ENCODE results near the gene SNX32. TPM values are rescaled to one million over a fixed set of nuclear protein-coding genes. Genes with fewer than 3 reads are reported as not detected.

The SNX32 gene
- polyA plus RNA-seq, 1 donor (not counting 4 experiments of a cell fraction or from before 2014, with no cell fraction given): 0.12 TPM

GRCh38 chr11:65868907-65869306, 35.1 kb downstream of the SNX32 start:
- Histone ChIP-seq H3K4me2 (ENCODE audit: control insufficient read depth, extremely low read depth, insufficient read depth, low read depth, low read length) (no peak overlapping the region), H3K27me3 (ENCODE audit: control insufficient read depth, extremely low read depth, insufficient read depth, low read length) (no peaks in the 10 kb centered on the region), H4K20me1 (ENCODE audit: control insufficient read depth, extremely low read depth, insufficient read depth, low read length) (no peaks in the 10 kb centered on the region), H3K36me3 (ENCODE audit: control insufficient read depth in 2 of 2, extremely low read depth in 1 of 2, insufficient read depth in 2 of 2, low read length in 2 of 2) (peaks cover 19 to 28% of the 10 kb centered on the region in 2 experiments), H3K27ac (ENCODE audit: control insufficient read depth, insufficient read depth, low read length) (no peak overlapping the region), H3K79me2 (ENCODE audit: control insufficient read depth, insufficient read depth, low read length) (no peaks in the 10 kb centered on the region), H3K9ac (ENCODE audit: control insufficient read depth, extremely low read depth, insufficient read depth, low read length) (no peak overlapping the region), H3K9me3 (ENCODE audit: control insufficient read depth, low read depth, low read length) (no peaks in the 10 kb centered on the region), H2AFZ (ENCODE audit: control insufficient read depth, low read length) (no peak overlapping the region), H3K4me3 (ENCODE audit: control insufficient read depth in 2 of 3, extremely low read depth in 1 of 3, insufficient read depth in 2 of 3, low read depth in 1 of 3, low read length in 3 of 3) (no peak overlapping the region), H3K4me1 (ENCODE audit: control insufficient read depth, extremely low read depth, insufficient read depth, low read length) (no peaks in the 10 kb centered on the region), H3K9me1 (ENCODE audit: control insufficient read depth, extremely low read depth, insufficient read depth, low read length) (no peaks in the 10 kb centered on the region)
- TF ChIP-seq EZH2 (IDR thresholded peaks at IDR 0.05; ENCODE audit: low read length) (no peak), CTCF (optimal IDR thresholded peaks at IDR 0.05 in 1 of 3, IDR thresholded peaks at IDR 0.05 in 1 of 3, conservative IDR thresholded peaks at IDR 0.05 in 1 of 3; ENCODE audit: extremely low read depth in 1 of 3, insufficient read depth in 2 of 3, low read length in 3 of 3) (no peak)
- FAIRE-seq: no peak
- dilution Hi-C loops (cut with MboI; ENCODE audit: extremely low pct_ligation_motif_present, low sequenced_read_pairs): no loop called here
- DNase-seq (ENCODE audit: low read depth, low spot score): no peak

DNA sequence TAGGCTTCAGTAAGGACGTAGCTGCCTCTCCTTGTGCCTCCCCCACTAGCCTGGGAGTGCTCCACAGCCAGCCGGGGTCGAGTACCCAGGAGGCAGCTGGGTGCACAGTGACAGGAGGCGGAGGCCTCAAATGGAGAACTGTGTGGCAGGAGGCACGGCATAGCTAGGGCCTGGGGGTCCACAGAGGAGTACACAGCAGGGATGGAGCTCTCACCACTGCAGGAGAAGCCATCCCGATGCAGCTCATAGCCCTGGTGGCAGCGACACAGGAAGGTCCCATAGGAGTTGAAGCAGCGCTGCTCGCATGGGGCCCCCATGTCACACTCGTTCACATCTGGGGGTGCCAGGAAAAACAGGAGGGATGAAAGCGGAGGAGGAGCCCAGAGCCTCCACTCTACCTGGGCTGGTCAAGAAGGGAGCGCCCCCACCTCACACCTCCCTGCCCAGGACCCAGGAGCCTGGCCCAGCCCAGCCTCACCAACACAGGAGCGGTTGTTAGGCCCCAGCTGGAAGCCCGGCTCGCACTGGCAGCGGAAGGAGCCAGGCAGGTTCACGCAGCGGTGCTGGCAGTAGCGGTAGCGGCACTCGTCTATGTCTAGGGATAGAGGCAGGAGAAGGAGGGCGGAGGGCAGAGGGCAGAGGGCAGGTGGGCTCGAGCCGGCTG, 36.0 kb downstream of the SNX32 start:
- DNase-seq (ENCODE audit: low read depth, low spot score): no peak
- Histone ChIP-seq H3K9me3 (ENCODE audit: control insufficient read depth, low read depth, low read length) (no peaks in the 10 kb centered on the region), H3K79me2 (ENCODE audit: control insufficient read depth, insufficient read depth, low read length) (no peaks in the 10 kb centered on the region), H3K9ac (ENCODE audit: control insufficient read depth, extremely low read depth, insufficient read depth, low read length) (no peak overlapping the region), H3K27me3 (ENCODE audit: control insufficient read depth, extremely low read depth, insufficient read depth, low read length) (no peaks in the 10 kb centered on the region), H4K20me1 (ENCODE audit: control insufficient read depth, extremely low read depth, insufficient read depth, low read length) (no peaks in the 10 kb centered on the region), H3K36me3 (ENCODE audit: control insufficient read depth in 2 of 2, extremely low read depth in 1 of 2, insufficient read depth in 2 of 2, low read length in 2 of 2) (peaks cover 11 to 20% of the 10 kb centered on the region in 2 experiments), H2AFZ (ENCODE audit: control insufficient read depth, low read length) (no peak overlapping the region), H3K27ac (ENCODE audit: control insufficient read depth, insufficient read depth, low read length) (no peak overlapping the region), H3K9me1 (ENCODE audit: control insufficient read depth, extremely low read depth, insufficient read depth, low read length) (no peaks in the 10 kb centered on the region), H3K4me3 (ENCODE audit: control insufficient read depth in 2 of 3, extremely low read depth in 1 of 3, insufficient read depth in 2 of 3, low read depth in 1 of 3, low read length in 3 of 3) (no peak overlapping the region), H3K4me2 (ENCODE audit: control insufficient read depth, extremely low read depth, insufficient read depth, low read depth, low read length) (no peak overlapping the region), H3K4me1 (ENCODE audit: control insufficient read depth, extremely low read depth, insufficient read depth, low read length) (no peaks in the 10 kb centered on the region)
- no peak for FAIRE-seq
- no peak for TF ChIP-seq EZH2 (IDR thresholded peaks at IDR 0.05; ENCODE audit: low read length)
- TF ChIP-seq CTCF (optimal IDR thresholded peaks at IDR 0.05 in 1 of 3, IDR thresholded peaks at IDR 0.05 in 1 of 3, conservative IDR thresholded peaks at IDR 0.05 in 1 of 3; ENCODE audit: extremely low read depth in 1 of 3, insufficient read depth in 2 of 3, low read length in 3 of 3): no peak
- dilution Hi-C loops (cut with MboI; ENCODE audit: extremely low pct_ligation_motif_present, low sequenced_read_pairs): no loop called here

All from keratinocyte (primary cell).